HG03135 (cell line): Measurements from ENCODE around the gene F13A1.

Experiments
- ATAC-seq: cut with Tn5 transposase; IDR thresholded peaks from one replicate; pipeline ENCODE4 v1.9.1; 2021; ENCODE audit warnings: mild to moderate bottlenecking, moderate library complexity; ENCODE audit not compliant: unreplicated experiment

F13A1 gene

DNA sequence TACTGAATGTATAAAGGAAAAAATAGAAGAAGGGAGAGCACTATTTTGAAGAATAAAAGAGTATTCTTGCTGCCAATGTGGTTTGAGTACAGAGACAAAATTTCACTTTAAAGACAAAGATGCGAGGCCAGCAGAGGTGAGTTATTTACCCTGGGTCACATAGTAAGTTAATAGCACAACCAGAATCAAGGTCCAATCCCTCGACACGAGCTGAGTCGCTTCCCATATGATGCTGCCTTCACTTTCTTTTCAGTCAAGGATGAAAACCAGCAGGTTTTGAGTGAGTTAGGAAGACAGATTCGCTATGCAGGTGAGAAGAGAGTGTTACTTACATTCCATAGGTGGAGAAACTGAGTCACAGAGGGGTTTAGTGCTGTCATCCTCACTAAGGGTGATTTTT lies 75.8 kb downstream of the F13A1 start:
- no peak for ATAC-seq

DNA sequence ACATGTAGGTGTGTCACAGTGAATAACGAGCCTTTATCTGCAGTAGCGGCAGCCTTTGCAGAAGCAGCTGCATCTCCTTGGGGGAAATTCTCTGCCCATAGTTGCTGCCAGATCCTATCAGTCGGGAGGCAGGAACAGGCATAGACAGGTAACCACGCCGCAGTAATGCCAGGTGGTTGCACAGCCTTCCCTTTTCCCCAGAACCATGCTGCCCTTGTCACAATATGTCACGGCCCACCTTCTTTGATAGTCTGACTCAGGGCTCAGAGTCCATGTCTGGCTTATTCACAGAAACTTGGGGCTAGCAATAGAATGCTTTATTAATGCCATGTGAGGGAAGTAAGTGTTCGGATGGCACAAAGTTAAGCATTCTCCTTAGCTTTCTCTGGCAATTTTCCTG lies 76.6 kb downstream of the F13A1 start:
- no peak for ATAC-seq

DNA sequence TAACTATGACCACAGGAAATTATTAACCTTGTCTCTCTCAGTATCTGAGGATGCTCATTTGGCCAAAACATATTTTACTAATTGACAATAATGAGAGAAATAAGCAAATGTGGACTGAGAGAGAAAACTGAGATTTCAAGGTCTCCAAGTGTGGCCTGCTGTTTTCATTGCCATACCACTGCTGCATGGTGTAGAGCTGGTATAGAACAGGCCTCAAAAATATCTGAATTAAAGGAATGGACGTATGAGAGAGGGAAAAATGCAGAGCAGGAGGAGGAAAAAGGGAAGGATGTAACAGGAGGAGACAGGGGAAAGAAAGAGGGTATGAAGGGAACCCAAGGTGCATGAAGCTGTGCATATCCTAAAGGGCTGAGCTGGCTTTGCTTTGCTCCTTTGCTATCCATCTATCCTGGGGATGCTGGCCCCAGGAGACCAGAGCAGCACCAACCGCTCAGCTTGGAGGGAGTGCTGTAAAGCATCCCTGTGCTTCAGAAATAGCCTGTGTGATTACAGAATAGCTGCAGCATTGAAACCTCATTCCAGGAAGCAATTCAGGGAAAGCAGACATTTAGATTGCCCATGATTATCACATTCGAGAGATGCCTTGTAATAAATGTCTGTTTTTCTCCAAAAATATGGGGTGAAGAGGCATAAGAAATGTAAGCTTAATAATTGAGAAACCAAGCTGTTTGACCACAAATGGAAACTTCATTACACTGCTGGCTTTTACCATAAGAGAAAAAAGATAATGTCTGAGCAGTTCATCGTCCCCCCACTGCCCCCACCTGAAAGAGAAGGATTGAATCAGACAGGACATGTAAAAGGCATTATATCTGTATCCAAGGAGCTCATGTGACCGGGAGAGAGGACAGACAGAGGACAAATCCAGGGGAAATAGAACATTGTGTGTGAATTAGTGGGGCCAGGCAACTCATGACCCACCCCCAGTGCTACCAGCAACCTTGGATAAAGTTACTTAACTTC lies 80.6 kb downstream of the F13A1 start:
- no peak for ATAC-seq

DNA sequence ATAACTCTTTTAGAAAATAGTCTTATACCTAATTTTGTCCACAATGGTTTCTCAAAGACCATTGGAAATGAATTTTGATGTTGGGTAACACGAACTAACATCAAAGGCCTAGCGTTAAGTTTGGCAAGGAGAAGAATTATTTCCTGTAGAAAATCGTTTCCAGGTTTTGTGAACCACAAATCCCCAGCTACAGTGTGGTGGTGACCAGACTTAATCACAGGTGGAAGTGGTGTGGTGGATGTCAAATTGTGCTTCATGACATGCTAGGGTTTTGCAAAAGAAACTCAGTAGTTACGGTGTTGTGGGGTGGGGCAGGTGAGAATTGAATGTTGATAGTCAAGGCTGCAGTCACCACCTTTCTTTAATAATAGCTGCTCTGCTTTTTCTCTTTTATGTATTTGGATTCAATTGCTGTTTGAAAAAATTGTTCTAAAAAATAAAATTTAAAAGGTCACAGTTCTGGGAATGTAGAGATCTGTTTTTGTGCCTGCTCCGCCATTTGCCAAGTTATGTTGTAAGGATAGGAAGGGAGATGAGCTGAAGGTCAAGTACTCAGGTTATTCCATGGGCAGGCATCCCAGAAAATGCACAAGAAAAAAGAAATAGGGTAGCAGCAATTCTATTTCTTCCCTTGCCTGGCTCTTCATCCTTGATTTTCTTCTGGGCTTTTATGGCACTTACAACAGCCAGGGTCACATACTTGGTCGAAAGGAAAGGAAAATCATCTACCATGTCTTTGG lies 83.6 kb downstream of the F13A1 start:
- no peak for ATAC-seq

DNA sequence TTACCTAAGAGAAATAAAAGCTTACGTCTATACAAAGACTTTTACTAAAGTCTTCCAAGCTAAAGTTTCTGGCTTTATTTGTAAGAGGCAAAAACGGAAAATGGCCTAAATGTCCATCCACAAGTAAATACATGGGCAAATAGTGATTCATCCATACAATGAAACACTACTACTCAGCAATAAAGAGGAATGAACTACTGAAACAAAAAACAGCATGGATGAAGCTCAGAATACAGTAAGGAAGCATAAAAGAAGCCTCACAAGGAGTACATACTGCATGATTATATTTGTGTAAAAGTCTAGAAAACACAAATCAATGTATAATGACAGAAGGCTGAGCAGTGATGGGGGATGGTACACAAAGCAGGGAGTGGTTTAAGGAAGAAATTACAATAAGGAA lies 84.7 kb downstream of the F13A1 start:
- ATAC-seq, result no peak

DNA sequence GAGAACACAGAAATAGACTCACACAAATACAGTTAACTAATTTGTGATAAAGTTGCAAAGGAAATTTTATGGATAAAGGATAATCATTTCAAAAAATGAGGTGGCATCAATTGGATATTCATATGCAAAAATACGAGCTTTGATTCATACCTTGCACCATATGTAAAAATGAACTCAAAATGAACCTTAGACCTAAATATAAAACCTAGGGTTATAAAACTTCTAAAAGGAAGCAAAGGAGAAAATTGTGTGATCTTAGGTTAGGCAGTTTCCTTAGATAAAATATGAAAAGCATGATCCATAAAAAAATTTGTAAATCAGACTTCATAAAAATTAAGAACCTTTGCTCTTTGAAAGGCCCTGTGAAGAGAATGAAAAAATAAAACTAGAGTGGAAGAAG lies 85.5 kb downstream of the F13A1 start:
- ATAC-seq, result no peak

DNA sequence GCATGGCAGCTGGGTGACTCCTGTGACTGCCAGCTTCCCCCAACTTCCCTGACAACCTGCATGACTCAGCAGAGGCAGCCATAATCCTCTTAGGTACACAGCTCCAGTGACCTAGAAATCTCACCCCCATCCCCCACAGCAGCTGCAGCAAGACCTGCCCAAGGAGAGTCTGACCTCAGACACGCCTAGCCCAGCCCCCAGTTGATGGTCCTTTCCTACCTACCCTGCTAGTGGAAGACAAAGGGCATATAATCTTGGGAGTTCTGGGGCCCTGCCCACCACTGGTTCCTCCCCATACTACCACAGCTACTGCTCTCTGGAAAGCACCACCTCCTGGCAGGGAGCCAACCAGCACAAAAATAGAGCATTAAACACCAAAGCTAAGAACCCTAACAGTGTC lies 90.2 kb downstream of the F13A1 start:
- ATAC-seq, result no peak

DNA sequence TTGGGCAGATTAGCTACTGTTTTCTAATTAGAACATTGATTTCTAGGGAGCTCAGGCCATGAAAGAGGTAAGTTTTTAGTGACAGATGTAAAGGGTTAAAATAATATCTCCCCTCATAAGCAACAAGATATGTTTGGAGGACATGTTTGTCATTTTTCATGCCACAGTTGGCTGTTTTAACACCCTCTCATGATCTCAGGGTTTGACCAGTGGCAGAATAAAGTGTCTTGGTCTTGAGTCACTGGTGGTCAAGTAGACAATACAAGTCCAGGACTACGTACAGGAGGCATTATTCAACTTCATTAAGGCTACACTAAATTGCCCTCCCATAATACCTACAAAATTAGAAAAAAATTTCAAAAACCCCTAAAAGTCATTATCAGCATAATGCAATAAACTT lies 92.6 kb downstream of the F13A1 start:
- ATAC-seq, result no peak

DNA sequence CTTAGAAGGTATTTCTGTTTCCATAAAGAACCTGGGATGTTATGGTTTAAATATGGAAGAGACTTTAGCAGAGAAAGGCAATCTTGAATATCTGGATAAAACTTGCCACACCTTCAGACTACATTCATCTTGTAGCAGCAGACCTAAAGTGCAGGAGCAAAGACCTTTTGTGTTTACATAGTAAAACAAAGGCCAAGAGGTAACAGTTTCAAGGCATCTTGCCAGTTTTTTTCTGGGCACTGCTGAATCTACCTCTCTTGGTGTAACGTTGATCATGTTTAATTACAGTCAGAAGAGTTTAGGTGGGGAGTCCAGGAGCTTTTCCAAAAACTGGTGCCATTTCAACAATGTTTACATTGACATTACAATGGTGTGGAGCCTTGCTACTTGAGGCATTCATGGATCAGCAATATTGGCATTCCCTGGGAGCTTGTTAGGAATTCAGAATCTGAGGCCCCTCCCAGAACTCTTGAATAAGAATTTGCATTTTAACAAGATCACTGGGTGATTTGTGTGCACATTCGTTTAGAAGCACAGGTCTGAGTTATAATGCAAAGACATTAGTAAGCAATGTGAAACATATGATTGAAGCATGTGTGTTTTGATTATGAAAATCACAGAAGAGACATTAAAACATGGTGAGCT lies 94.5 kb downstream of the F13A1 start:
- no peak for ATAC-seq

DNA sequence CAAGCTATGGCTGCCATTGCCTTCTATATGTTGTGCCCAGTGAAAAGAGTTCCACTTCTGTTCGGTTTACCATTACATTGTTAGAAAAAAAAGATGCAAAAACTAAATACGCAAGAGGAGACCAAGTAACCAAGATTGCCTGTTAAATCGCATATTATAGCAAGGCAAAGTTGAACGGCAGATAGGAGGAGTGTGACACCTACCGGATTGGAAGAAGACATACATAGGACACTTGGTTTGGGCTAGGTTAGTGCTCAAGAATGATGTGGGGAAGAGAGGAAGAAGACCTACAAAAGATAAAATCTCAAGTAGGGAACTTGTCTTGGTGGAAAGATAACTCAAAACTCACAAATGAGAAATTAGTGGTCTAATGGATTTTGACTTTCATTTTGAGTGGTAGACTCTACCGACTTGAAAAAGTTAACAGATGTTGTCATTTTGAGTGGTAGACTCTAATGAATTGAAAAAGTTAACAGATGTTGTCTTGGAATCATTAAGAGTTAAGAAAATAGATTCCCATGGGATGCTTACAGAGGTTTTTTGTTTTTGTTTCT lies 95.5 kb downstream of the F13A1 start:
- no peak for ATAC-seq

DNA sequence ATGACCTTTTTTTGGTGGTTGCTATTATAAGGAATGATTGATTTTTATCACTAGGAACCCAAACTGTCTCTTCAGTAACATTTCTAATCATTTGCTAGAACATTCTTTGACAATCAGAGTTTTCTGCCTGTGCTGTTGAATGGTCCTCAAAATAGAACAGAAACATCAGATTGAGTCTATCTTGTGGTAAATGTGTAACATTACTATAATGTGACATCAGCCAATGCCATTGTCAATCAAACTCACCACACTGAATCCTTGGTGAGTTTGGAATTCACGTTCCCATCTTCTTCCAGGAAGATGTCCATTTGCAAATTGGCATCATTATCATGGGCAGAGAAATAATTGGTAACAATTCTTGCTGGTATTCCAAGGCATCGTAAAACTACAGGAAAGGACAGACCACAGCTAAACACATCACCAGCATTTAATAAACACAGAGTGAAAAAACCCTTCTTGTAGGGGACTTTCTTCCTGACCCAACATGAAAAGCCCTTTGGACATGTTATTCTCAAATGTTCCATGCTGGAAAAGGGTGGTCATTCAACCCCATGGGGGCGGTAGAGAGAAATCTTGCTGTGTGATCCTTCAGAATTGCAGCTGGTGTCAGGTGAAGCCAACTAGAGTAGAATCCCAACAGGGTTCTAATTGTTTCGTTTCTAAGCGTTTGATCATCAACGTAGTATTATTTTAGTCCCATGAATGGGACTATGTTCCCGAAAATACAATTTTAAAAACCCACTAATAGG lies 98.5 kb downstream of the F13A1 start:
- ATAC-seq, result no peak

DNA sequence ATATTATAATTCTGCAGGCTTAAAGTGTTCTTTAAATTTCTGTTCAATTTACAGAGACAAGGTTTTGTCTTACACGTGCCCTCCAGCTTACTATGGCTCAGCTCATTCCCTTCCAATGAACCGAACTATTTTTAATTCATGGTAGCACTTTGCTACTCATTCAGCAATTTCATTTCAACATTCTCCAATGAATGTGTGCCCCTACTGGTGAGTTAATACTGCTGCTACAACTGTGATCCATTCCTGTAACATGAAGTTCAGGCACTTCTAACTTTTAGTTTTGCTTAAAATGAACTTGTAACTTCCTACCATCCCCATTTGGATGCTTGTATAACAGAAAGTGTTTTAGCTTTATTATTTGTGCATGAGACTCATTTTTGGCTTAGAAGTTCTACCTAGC lies 99.7 kb downstream of the F13A1 start:
- ATAC-seq, result no peak

DNA sequence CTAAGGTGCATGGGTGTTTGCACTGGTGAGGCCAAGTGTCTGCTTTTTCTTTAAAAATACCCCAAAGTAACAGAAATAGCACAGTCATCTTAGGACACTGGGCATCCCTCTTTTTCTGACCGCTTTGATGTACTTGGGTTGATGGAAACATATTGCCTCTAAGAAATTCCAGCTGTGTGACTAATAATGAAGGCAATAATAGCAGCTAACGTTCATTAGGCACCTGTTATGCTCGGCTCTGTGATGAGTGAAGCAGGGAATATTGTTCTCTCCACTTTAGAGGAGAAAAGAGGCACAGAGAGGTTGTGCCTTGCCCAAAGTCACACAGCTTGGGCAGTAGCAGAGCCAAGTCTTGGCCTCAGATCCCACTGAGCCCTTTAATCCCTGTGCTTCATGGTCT lies 100.7 kb downstream of the F13A1 start:
- ATAC-seq, result no peak

DNA sequence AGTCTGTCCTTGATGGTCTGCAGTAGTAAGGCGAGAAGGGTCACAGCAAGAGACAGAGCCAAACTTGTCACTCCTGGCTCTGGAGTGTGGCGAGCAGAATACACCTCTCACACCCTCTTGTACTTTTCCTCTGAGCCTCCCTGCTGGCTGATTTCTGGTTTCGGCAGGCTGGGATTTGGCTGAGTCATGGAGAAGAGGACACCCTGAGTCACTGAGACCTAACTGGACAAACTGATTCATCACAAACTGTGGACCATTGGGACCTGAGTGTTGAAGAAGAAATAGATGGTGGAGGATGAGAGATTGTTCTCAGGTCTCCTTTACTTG lies 101.7 kb downstream of the F13A1 start:
- no peak for ATAC-seq

DNA sequence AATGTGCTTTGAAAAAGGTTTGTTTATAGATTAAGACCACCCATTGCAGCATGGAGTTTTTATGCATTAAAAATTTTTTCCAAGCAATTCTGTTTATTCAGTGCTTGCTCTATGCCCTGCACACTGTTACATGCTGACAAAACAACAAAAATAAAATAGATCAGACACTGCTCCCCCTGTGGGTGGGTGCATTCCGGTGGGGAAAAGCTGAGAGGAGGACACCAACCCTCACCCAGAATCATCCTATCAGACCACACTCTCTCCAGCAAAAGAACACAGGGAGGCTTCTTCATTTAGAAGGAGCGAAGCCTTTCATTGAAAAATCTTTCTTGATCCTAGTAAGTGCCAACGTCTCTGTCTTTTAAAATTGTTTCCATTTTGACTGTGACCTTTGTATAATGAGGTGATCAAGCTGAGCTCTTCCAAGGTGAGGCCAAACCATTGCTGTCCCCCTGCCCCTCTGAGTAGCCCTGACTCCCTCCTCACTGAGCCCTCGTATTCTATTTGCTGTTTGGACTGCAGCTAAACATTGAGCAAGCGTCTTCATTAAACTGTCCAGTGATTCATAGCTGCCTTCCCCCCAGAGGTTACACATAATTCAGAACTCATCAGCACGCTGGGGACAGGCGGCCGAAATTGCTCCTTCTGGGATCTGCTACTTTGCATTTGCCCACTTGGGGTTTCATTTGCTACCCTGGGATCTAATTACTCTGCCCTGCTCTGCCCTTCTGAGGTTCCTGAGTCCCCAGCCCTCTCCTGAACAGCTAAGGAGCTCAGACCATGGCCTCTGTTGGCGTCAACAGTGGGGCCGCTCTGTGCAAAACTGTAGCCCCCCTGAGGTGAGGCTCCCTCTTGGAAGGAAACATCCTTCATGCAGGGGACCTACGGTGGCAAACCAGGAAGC lies 102.4 kb downstream of the F13A1 start:
- ATAC-seq, result no peak

DNA sequence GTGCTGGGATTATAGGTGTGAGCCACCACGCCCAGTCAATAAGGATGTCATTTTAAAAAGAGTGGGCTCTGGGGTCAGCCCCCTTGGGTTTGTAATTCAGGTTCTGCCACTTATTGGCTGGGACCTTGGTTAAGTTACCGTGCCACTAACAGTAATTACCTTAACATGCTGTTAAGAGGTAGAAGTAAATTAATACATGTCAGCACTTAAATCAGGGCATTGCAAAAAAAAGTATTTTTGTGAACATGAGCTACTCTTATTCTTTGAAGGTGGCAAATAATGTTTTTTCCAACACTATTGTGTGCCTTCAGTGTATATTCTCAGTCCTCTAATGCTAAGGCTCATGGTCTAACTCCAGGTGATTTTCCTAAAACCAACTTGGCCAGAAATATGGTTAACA lies 109.5 kb downstream of the F13A1 start:
- no peak for ATAC-seq

DNA sequence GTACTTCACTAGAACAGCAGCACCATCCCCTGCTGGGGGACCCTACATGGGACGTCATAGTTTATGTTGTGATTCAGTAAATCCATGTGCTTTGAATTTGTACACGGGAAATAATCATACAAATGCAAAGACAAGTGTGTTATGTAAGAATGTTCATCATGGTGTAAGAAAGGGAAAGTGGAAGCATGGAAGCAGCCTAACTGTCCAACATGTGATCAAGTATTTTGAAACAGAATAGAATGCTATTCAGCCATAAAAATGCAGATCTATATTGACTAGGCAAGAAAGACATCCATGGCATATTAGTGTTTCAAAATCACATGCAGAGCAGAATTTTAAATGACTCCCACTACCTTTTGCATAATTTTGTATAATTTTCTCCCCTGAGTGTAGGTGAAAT lies 117.6 kb downstream of the F13A1 start:
- ATAC-seq, result no peak

DNA sequence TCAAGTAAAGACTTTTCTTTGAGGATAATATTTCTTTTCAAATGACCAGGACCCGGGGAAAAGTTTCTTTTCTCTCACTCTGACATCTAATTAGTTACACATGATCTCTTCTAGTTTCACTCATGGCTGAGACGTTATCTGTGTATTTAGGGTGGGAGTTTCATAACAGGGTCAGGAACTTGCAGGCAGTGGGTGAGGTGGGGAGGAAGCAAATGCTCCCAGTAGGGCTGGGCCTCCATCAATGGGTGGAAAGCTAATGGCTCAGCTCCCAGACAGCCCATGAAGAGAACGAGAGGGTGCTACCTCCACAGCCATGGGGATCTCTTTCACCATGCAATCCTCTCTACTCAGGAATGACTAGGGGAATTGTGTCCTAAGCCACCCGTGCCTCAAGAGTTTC lies 119.3 kb downstream of the F13A1 start:
- no peak for ATAC-seq

DNA sequence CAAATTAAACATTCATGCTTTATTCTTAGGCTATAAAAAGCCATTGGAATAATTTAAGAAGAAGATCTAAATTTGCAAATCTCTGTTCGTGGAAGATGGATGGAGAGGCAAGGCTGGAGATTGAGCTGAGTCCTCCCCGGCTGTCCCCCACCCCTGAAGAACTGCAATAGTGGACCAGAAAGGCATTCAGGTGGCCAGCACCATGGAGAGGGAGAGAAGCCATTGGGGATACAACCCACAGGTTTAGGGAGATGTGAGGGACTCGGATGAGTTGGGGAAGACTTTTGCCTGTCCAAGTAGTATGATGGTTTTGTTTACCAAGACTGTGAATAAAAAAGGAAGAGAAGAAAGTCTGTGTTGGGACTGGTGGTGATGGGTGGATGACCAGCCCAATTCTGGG lies 120.8 kb downstream of the F13A1 start:
- ATAC-seq, result no peak

DNA sequence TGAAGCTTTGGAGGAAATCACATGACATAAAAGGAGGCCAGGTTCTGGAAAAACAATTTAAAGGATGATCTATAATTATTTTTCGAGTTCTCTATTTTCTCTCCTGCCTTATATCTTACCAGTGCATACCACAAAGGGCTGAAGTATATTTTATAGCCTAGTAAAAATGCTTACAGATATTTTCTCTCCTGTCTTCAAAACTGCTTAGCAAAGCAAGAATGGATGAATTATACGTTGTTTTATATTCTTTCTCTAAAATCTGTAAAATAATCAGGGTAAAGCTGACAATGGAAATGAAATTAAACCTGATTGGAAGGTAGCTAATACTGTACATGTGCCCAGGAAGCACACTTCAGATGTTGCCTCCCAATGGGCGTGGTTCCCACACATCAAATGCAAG lies 123.7 kb downstream of the F13A1 start:
- ATAC-seq, result no peak
